CD4-positive, alpha-beta T cell treated with Interleukin-6 at 100 ng/mL for 8 hours (primary cell): ENCODE results near the gene ATP5F1E.
"Not testable (repeated sequence)": the region's sequence is repeated elsewhere in the genome, so short reads cannot be mapped to it uniquely, and the experiment has no call there.

Source experiments
- DNase-seq: peaks from one replicate; pipeline ENCODE4 v3.0.0-alpha.2; 2020; ENCODE audit warnings: mixed read lengths, low spot score

Gene ATP5F1E

GRCh38 chr20:58988565-58988882, 43.6 kb downstream of the ATP5F1E start:
- DNase-seq: no peak

- DNase-seq: no peak
Measured at GRCh38 chr20:58987790-58988564, 44.2 kb downstream of the ATP5F1E start.

- no peak for DNase-seq
Measured at GRCh38 chr20:58986968-58987517, 45.1 kb downstream of the ATP5F1E start.

GRCh38 chr20:58986286-58986967, 45.7 kb downstream of the ATP5F1E start:
- DNase-seq: no peak

GRCh38 chr20:58985656-58986055, 46.5 kb downstream of the ATP5F1E start:
- DNase-seq: no peak

- DNase-seq: no peak
Measured at GRCh38 chr20:58984691-58985090, 47.4 kb downstream of the ATP5F1E start.

GRCh38 chr20:58983115-58983468, 49.0 kb downstream of the ATP5F1E start:
- DNase-seq: not testable (repeated sequence)

GRCh38 chr20:58982406-58983114, 49.6 kb downstream of the ATP5F1E start:
- no peak for DNase-seq

GRCh38 chr20:58981628-58982364, 50.3 kb downstream of the ATP5F1E start:
- no peak for DNase-seq

- DNase-seq: peak; percentile 83
Measured at GRCh38 chr20:58980711-58981627, 51.2 kb downstream of the ATP5F1E start, which contains the start of gene NELFCD. Gene NELFCD, plus strand, starts transcription at chr20:58981256. Its CDS starts 54 bp downstream, at chr20:58981310.

- no peak for DNase-seq
Measured at GRCh38 chr20:58978351-58979190, 53.6 kb downstream of the ATP5F1E start.

- DNase-seq: no peak
Measured at GRCh38 chr20:58976061-58976730, 55.9 kb downstream of the ATP5F1E start.
